ENCODE results near the gene PAFAH1B1. TPM values are rescaled to one million over a fixed set of nuclear protein-coding genes. Genes with fewer than 3 reads are reported as not detected.

PAFAH1B1 gene
- polyA plus RNA-seq, 2 of the 4 experiments (the other 2 are of a cell fraction), result 122 to 197 TPM

DNA sequence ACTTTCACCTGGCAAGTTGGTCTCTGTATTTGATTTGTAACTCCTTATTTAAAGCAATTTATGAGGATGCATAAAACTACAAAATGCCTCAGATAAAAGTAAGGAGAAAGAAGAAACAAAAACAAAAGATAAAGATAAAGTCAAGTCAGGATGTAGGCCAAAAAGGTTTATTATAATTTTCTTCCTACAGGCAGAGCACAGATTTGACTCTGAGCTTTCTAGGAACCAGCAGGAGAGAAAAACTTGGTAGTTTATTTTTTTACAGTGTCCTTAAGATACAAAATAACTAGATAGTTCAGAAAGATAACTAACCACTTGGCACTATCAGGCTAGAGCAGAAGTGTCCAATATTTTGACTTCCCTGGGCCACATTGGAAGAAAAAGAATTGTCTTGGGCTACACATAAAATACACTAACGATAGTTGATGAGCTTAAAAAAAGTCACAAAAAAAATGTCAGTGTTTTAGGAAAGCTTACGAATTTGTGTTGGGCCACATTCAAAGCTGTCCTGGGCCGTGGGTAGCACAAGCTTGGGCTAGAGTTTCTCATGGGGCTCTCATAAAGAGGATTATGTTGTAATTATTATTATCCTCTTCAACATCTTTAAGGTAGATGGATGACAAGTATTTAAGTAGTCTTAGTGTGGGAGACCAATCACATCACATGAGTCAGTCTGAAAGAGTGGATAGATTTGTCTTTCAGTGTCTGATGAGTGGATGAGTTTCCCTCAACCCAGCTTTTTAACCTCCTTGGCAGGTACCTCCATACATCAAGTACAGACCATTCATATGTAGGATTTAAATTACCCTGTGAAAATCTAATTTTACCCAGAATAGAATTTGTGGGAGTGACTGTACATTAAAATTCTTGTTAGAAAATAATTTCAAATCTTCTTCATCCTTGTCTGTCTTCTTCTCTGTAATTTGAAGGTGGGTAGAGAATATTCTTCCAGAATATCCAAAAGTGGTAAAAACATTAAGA is 17.0 kb downstream of the PAFAH1B1 start:
- no peak overlapping the region for H3K4me3 ChIP-seq
- FAIRE-seq (no peak), DNase-seq (ENCODE audit: low read depth in 1 of 2, low spot score in 1 of 2) (no peak), ATAC-seq (no peak)
- CTCF ChIA-PET, result interaction anchor here (0.7 to 1.5 kb wide), 5 partner anchors 9 to 228 kb away, joined by 3 to 5 read pairs (median 4); no protein-coding TSS in a partner anchor
- 85% methylated on average over 3 of the region's 3 CpGs for WGBS (ENCODE audit: missing lambda C conversion rate)
- TF ChIP-seq JUN (IDR thresholded peaks at IDR 0.05) (no peak), ZNF302 (CRISPR knock-in tag; IDR thresholded peaks at IDR 0.05) (no peak), CBX8 (IDR thresholded peaks at IDR 0.05) (no peak), MYC (IDR thresholded peaks at IDR 0.05; ENCODE audit: borderline replicate concordance, low read length) (no peak), KDM1A (IDR thresholded peaks at IDR 0.05; ENCODE audit: low read depth) (no peak), KDM5A (IDR thresholded peaks at IDR 0.05) (no peak), FOSL2 (IDR thresholded peaks at IDR 0.05) (no peak), FOSL2 (CRISPR knock-in tag; IDR thresholded peaks at IDR 0.05) (0 out of 2 replicates have a peak, but pooled peaks have one; percentile 20), RNF2 (IDR thresholded peaks at IDR 0.05; ENCODE audit: borderline replicate concordance, low read depth) (no peak)
- no peak overlapping the region for H3K27ac ChIP-seq
- peaks cover 10% of the 10 kb centered on the region for H3K4me1 ChIP-seq
- H3K9me3 ChIP-seq, result no peaks in the 10 kb centered on the region
- POLR2A ChIA-PET, result no interaction called here
- no peak overlapping the region for H3K4me2 ChIP-seq

DNA sequence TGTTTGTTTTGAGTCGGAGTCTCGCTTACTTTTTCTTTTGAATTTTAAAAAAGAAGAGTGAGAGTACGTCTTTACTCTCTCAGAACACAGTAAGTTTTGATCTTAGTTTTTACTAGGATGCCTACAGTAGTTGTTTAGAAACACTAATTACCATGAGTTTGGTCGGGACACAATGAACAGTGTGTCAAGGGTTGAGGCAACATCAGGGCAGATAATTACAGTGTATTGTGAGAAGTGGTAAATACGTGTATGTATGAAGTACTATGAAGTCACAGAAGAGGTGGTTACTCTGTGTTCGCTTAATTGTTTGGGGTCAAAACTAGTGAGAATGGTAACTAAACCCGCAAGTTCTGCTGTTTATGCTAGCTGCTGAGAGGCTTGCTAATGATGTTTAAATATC is 18.2 kb downstream of the PAFAH1B1 start:
- WGBS (ENCODE audit: missing lambda C conversion rate), result 86% methylated on average over 7 of the region's 7 CpGs
- Histone ChIP-seq H3K4me1 (peaks cover 10% of the 10 kb centered on the region), H3K27ac (no peak overlapping the region), H3K4me2 (no peak overlapping the region), H3K9me3 (no peaks in the 10 kb centered on the region), H3K4me3 (no peak overlapping the region)
- FAIRE-seq (no peak), DNase-seq (ENCODE audit: low read depth in 1 of 2, low spot score in 1 of 2) (no peak), ATAC-seq (no peak)
- CTCF ChIA-PET, result interaction anchor here (0.6 to 1.1 kb wide), 4 partner anchors 13 to 97 kb away, joined by 3 to 4 read pairs (median 3); no protein-coding TSS in a partner anchor
- POLR2A ChIA-PET, result no interaction called here
- no peak for TF ChIP-seq CEBPB (IDR thresholded peaks at IDR 0.05)
- TF ChIP-seq MAFK (IDR thresholded peaks at IDR 0.05; ENCODE audit: partially characterized antibody), result no peak
- no peak for TF ChIP-seq JUNB (IDR thresholded peaks at IDR 0.05)
- TF ChIP-seq FOSB (CRISPR knock-in tag; IDR thresholded peaks at IDR 0.05), result no peak
- TF ChIP-seq ESRRA (IDR thresholded peaks at IDR 0.05; ENCODE audit: borderline replicate concordance, low read length), result no peak
- no peak for TF ChIP-seq BHLHE40 (IDR thresholded peaks at IDR 0.05; ENCODE audit: low read depth, low read length)
- TF ChIP-seq RAD21 (conservative IDR thresholded peaks at IDR 0.05 in 1 of 2, IDR thresholded peaks at IDR 0.05 in 1 of 2), result no peak
- no peak for TF ChIP-seq FOSL2 (IDR thresholded peaks at IDR 0.05)
- TF ChIP-seq FOSL2 (CRISPR knock-in tag; IDR thresholded peaks at IDR 0.05), result no peak
- TF ChIP-seq, protein P1, sequence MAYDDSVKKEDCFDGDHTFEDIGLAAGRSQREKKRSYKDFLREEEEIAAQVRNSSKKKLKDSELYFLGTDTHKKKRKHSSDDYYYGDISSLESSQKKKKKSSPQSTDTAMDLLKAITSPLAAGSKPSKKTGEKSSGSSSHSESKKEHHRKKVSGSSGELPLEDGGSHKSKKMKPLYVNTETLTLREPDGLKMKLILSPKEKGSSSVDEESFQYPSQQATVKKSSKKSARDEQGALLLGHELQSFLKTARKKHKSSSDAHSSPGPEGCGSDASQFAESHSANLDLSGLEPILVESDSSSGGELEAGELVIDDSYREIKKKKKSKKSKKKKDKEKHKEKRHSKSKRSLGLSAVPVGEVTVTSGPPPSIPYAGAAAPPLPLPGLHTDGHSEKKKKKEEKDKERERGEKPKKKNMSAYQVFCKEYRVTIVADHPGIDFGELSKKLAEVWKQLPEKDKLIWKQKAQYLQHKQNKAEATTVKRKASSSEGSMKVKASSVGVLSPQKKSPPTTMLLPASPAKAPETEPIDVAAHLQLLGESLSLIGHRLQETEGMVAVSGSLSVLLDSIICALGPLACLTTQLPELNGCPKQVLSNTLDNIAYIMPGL (CRISPR knock-in tag; IDR thresholded peaks at IDR 0.05; ENCODE audit: borderline replicate concordance), result no peak
- TF ChIP-seq, protein P2, sequence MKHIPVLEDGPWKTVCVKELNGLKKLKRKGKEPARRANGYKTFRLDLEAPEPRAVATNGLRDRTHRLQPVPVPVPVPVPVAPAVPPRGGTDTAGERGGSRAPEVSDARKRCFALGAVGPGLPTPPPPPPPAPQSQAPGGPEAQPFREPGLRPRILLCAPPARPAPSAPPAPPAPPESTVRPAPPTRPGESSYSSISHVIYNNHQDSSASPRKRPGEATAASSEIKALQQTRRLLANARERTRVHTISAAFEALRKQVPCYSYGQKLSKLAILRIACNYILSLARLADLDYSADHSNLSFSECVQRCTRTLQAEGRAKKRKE (CRISPR knock-in tag; IDR thresholded peaks at IDR 0.05; ENCODE audit: low read depth), result no peak
- no peak for TF ChIP-seq MYC (IDR thresholded peaks at IDR 0.05; ENCODE audit: borderline replicate concordance, low read length)
- no peak for TF ChIP-seq KDM1A (IDR thresholded peaks at IDR 0.05; ENCODE audit: low read depth)
- no peak for TF ChIP-seq HOXB13 (CRISPR knock-in tag; IDR thresholded peaks at IDR 0.05; ENCODE audit: low read depth)
- TF ChIP-seq RFX5 (IDR thresholded peaks at IDR 0.05), result no peak
- no peak for TF ChIP-seq SMC3 (IDR thresholded peaks at IDR 0.05)
- TF ChIP-seq, protein P3, sequence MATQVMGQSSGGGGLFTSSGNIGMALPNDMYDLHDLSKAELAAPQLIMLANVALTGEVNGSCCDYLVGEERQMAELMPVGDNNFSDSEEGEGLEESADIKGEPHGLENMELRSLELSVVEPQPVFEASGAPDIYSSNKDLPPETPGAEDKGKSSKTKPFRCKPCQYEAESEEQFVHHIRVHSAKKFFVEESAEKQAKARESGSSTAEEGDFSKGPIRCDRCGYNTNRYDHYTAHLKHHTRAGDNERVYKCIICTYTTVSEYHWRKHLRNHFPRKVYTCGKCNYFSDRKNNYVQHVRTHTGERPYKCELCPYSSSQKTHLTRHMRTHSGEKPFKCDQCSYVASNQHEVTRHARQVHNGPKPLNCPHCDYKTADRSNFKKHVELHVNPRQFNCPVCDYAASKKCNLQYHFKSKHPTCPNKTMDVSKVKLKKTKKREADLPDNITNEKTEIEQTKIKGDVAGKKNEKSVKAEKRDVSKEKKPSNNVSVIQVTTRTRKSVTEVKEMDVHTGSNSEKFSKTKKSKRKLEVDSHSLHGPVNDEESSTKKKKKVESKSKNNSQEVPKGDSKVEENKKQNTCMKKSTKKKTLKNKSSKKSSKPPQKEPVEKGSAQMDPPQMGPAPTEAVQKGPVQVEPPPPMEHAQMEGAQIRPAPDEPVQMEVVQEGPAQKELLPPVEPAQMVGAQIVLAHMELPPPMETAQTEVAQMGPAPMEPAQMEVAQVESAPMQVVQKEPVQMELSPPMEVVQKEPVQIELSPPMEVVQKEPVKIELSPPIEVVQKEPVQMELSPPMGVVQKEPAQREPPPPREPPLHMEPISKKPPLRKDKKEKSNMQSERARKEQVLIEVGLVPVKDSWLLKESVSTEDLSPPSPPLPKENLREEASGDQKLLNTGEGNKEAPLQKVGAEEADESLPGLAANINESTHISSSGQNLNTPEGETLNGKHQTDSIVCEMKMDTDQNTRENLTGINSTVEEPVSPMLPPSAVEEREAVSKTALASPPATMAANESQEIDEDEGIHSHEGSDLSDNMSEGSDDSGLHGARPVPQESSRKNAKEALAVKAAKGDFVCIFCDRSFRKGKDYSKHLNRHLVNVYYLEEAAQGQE (IDR thresholded peaks at IDR 0.05), result no peak
